Thoracic aorta endothelial cell (primary cell): ENCODE data around the gene PFAS. TPM values are rescaled to one million over a fixed set of nuclear protein-coding genes. Genes with fewer than 3 reads are reported as not detected.

Experiments
- total RNA-seq: library from RNA; depleted of rRNA; stranded (reverse); fragments of >200 nt; gene quantifications from 2 replicates; pipeline ENCODE4 v1.2.3, GENCODE V29; 2012

The PFAS gene, protein sequence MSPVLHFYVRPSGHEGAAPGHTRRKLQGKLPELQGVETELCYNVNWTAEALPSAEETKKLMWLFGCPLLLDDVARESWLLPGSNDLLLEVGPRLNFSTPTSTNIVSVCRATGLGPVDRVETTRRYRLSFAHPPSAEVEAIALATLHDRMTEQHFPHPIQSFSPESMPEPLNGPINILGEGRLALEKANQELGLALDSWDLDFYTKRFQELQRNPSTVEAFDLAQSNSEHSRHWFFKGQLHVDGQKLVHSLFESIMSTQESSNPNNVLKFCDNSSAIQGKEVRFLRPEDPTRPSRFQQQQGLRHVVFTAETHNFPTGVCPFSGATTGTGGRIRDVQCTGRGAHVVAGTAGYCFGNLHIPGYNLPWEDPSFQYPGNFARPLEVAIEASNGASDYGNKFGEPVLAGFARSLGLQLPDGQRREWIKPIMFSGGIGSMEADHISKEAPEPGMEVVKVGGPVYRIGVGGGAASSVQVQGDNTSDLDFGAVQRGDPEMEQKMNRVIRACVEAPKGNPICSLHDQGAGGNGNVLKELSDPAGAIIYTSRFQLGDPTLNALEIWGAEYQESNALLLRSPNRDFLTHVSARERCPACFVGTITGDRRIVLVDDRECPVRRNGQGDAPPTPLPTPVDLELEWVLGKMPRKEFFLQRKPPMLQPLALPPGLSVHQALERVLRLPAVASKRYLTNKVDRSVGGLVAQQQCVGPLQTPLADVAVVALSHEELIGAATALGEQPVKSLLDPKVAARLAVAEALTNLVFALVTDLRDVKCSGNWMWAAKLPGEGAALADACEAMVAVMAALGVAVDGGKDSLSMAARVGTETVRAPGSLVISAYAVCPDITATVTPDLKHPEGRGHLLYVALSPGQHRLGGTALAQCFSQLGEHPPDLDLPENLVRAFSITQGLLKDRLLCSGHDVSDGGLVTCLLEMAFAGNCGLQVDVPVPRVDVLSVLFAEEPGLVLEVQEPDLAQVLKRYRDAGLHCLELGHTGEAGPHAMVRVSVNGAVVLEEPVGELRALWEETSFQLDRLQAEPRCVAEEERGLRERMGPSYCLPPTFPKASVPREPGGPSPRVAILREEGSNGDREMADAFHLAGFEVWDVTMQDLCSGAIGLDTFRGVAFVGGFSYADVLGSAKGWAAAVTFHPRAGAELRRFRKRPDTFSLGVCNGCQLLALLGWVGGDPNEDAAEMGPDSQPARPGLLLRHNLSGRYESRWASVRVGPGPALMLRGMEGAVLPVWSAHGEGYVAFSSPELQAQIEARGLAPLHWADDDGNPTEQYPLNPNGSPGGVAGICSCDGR (N-terminal part only)
- total RNA-seq: 61.8 and 80.9 TPM in 2 replicates

DNA sequence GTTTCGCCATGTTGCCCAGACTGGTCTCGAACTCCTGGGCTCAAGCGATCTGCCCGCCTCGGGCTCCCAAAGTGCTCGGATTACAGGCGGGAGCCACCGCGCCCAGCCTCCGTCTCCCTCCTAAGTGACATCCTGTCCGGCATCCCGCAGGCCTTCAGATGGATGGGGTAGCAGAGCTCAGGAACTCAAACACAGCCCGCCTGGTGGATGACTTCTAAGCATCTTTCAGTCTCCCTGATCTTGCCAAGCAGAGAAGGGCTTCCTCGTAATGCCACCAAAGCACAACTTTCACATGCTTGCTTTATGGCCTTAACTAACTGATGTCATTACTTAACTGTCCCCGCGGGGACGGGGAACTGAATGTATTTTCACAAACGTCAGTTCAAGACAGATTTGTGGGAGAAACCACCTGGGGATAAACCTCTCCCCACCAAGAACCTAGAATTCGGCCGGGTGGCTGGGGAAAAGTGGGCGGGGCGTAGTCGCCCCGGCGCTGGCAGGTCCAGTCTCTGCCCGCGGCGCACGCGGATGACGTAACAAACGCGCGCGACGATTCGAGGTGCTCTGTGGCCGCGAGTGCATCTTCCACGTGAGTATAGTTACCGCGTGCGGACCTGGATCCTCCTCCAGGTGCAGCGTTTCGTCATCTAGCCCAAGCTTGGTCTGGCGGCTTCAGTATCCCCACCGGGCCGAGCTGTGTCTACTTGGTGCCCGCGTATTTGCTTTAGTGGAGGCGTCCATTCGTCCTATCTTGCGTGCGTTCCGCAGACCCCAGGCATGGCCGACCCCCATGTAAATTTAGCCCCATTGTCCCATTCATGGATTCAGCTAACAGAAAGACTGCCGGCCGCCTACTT, at the start of gene PFAS:
PFAS (plus strand) TSS at position 539 of the 857 bp plus-strand sequence. CDS start 4,649 bp downstream, outside the sequence.

DNA sequence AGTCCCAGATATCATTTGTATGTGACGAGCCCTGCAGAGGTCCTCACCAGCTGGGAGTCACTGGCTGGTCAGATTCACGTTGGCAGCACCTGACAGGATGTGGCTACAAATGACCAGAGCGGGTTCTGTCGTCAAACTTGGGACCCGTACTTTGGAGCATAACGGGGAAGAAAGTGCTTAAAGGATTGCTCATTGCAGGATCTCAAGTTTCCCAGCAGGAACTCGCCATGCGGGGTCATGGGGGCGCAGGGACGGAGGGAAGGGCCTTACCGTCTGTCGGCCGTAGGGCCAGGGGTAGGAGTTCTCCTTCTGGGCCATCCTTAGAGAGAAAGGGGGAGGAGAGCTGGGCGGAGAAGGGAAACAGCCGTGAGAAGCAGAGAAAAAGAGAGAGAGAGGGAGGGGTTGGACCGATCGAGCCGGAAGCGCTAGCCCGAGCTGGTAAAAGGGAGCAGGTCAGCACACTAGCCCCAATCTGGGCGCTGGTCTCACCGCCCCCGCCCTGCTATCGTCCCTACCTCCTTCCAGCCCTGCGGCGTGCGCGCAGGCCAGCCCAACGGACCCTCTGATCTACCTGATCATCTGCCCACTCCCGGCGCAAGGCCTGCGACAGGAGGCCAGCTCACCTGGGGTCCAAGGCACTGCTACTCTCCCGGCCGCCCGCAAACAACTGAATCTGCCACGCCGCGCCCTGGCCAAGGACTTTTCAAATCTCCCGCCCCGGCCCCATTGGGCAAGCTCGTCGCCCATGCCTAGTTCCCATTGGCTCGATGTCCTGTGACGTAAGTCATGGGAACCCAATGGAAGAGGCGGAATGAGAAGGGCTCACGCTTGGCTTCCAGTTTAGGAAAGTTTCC, 39.0 kb upstream of the PFAS start, which contains the start of gene AURKB:
AURKB (minus strand) TSS at position 669 of the 854 bp plus-strand sequence; CDS start at position 318, 351 bp downstream.

DNA sequence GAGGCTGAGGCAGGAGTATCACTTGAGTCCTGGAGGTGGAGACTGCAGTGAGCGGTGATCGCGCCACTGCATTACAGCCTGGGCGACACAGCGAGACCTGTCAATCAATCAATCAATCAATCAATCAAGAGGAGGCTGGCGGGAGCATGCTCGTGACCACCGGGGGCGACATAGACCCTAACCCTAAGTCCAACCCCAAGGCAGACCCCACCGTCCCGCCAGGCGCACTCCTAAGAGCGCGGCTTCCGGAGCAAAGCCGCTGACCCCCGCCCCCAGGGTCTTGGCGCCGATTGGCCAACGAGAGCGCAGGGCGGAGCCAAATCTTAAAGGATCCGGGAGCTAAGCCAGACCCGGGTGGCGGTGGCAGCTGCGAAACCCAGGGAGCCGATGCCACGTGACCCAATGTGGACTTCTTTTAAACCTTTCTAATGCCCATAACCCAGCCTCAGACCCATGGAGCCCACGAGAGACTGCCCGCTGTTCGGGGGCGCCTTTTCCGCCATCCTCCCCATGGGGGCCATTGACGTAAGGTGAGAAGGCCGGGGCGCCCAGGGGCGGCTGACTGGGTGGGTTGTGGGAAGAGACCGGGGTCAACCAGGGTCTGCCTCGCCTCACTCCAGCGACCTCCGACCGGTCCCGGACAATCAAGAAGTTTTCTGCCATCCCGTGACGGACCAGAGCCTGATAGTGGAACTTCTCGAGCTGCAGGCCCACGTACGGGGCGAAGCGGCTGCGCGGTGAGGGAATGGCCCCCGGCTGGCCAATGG, 39.4 kb downstream of the PFAS start, which contains the start of gene RANGRF:
RANGRF (plus strand) TSS at position 335 of the 767 bp plus-strand sequence; CDS start at position 454, 119 bp downstream.

Other genes starting within 250 kb of the PFAS start
- gene GUCY2D, start 246.7 kb upstream of the PFAS start, total RNA-seq: not detected in 2 replicates
- not detected in 2 replicates for gene ALOX15B, start 210.2 kb upstream of the PFAS start, total RNA-seq
- not detected in 2 replicates for gene ALOX12B, start 161.6 kb upstream of the PFAS start, total RNA-seq
- gene ALOXE3, start 130.8 kb upstream of the PFAS start, total RNA-seq: not detected in 2 replicates
- 0.53 and 1.0 TPM in 2 replicates for gene HES7, start 125.2 kb upstream of the PFAS start, total RNA-seq
- gene PER1, start 96.9 kb upstream of the PFAS start, total RNA-seq: 10.5 and 11.0 TPM in 2 replicates
- 5.1 and 6.6 TPM in 2 replicates for gene VAMP2, start 86.3 kb upstream of the PFAS start, total RNA-seq
- 23.1 and 26.4 TPM in 2 replicates for gene TMEM107, start 72.9 kb upstream of the PFAS start, total RNA-seq
- gene BORCS6, start 59.1 kb upstream of the PFAS start, total RNA-seq: 6.1 and 7.7 TPM in 2 replicates
- gene AURKB, start 38.7 kb upstream of the PFAS start, total RNA-seq: 45.9 and 66.0 TPM in 2 replicates
- 16.9 and 17.8 TPM in 2 replicates for gene CTC1, start 1.2 kb upstream of the PFAS start, total RNA-seq
- 11.8 and 17.2 TPM in 2 replicates for gene RANGRF, start 39.4 kb downstream of the PFAS start, total RNA-seq
- 0.80 and 1.5 TPM in 2 replicates for gene SLC25A35, start 46.1 kb downstream of the PFAS start, total RNA-seq
- gene ARHGEF15, start 61.0 kb downstream of the PFAS start, total RNA-seq: 36.8 and 43.4 TPM in 2 replicates
- not detected in 2 replicates for gene ODF4, start 90.6 kb downstream of the PFAS start, total RNA-seq
- gene RPL26, start 133.9 kb downstream of the PFAS start, total RNA-seq: 3,949 and 3,967 TPM in 2 replicates
- gene RNF222, start 148.5 kb downstream of the PFAS start, total RNA-seq: not detected in 2 replicates
- gene NDEL1, start 186.6 kb downstream of the PFAS start, total RNA-seq: 61.8 and 62.6 TPM in 2 replicates